ENCODE results near the gene BHLHE40.

DNA sequence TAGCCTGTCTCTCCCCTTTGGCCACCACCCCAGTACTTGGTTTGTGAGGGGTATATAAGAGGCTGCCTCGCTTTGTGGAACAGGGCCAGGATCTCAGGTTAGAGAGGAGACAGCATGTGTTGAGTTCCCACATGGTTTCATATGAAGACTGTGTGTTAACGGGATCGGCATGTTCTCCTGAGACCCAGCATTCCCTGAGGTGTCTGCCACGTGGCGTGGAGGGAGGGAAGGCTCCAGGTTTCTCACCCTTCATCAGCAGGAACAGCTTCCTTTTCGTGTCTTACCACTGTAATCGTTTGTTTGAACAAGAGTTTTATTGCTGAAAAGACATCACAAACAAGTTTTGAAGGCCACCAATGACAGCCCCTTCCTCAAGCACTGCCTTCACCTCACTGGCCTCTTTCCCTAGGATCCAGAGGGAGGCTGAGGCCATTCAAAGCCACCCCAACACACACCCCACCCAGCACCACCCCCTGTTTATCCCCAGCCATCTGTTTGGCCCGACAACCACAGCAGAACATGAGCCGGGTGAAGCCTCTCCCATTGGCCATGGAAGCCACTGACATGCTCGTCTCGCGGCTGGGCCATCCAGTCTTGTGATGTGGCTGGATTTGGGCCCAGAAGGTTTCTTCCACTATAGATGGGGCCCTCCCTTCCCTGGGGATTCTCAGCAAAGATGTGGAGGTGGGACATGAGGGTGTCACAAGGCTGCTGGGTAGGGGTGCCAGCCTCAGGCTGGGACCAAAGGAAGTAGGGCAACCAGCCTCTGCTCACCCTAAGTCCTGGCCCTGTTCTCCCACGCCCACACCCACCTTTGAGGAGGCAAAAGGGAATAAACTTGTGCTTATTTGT lies 10.0 kb downstream of the BHLHE40 start:
- TF ChIP-seq RFX5 (IDR thresholded peaks at IDR 0.05; ENCODE audit: low read depth, low read length), result no peak
- TF ChIP-seq NFXL1 (IDR thresholded peaks at IDR 0.05; ENCODE audit: borderline replicate concordance), result no peak
- TF ChIP-seq, protein P1, sequence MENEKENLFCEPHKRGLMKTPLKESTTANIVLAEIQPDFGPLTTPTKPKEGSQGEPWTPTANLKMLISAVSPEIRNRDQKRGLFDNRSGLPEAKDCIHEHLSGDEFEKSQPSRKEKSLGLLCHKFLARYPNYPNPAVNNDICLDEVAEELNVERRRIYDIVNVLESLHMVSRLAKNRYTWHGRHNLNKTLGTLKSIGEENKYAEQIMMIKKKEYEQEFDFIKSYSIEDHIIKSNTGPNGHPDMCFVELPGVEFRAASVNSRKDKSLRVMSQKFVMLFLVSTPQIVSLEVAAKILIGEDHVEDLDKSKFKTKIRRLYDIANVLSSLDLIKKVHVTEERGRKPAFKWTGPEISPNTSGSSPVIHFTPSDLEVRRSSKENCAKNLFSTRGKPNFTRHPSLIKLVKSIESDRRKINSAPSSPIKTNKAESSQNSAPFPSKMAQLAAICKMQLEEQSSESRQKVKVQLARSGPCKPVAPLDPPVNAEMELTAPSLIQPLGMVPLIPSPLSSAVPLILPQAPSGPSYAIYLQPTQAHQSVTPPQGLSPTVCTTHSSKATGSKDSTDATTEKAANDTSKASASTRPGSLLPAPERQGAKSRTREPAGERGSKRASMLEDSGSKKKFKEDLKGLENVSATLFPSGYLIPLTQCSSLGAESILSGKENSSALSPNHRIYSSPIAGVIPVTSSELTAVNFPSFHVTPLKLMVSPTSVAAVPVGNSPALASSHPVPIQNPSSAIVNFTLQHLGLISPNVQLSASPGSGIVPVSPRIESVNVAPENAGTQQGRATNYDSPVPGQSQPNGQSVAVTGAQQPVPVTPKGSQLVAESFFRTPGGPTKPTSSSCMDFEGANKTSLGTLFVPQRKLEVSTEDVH (IDR thresholded peaks at IDR 0.05; ENCODE audit: low read depth, partially characterized antibody), result no peak
- no peak for TF ChIP-seq CREB1 (IDR thresholded peaks at IDR 0.05; ENCODE audit: low read depth)
- TF ChIP-seq BRCA1 (IDR thresholded peaks at IDR 0.05; ENCODE audit: low read depth, low read length), result no peak
- no peak for TF ChIP-seq KLF5 (IDR thresholded peaks at IDR 0.05; ENCODE audit: partially characterized antibody)
- TF ChIP-seq ZNF384 (IDR thresholded peaks at IDR 0.05; ENCODE audit: borderline replicate concordance, low read depth, low read length), result no peak
- TF ChIP-seq TCF3 (IDR thresholded peaks at IDR 0.05; ENCODE audit: borderline replicate concordance, insufficient read depth, low read depth, low read length), result no peak
- TF ChIP-seq EP300 (IDR thresholded peaks at IDR 0.05; ENCODE audit: borderline replicate concordance in 1 of 2, control insufficient read depth in 1 of 2, low read depth in 2 of 2, low read length in 2 of 2), result no peak
- TF ChIP-seq, protein P2, sequence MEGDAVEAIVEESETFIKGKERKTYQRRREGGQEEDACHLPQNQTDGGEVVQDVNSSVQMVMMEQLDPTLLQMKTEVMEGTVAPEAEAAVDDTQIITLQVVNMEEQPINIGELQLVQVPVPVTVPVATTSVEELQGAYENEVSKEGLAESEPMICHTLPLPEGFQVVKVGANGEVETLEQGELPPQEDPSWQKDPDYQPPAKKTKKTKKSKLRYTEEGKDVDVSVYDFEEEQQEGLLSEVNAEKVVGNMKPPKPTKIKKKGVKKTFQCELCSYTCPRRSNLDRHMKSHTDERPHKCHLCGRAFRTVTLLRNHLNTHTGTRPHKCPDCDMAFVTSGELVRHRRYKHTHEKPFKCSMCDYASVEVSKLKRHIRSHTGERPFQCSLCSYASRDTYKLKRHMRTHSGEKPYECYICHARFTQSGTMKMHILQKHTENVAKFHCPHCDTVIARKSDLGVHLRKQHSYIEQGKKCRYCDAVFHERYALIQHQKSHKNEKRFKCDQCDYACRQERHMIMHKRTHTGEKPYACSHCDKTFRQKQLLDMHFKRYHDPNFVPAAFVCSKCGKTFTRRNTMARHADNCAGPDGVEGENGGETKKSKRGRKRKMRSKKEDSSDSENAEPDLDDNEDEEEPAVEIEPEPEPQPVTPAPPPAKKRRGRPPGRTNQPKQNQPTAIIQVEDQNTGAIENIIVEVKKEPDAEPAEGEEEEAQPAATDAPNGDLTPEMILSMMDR (IDR thresholded peaks at IDR 0.05 in 2 of 3, conservative IDR thresholded peaks at IDR 0.05 in 1 of 3; ENCODE audit: control insufficient read depth in 2 of 3, extremely low read depth in 1 of 3, insufficient read depth in 1 of 3, low read depth in 3 of 3, low read length in 3 of 3), result no peak

All from GM12878 (cell line).